Skeletal muscle cell (primary cell): ENCODE results near the gene DAB2IP.

Experiments
- DNase-seq: peaks from one replicate; pipeline ENCODE4 v3.0.0-alpha.2; 2010; ENCODE audit warnings: low read depth
- H3K4me3 ChIP-seq: 2 replicates; pipeline ENCODE4 v1.5.1; 2011; ENCODE audit warnings: low read depth, mild to moderate bottlenecking, control low read depth, low read length, moderate library complexity

Gene DAB2IP

GRCh38 chr9:121656941-121657470 lies 5.6 kb downstream of the DAB2IP start:
- H3K4me3 ChIP-seq, result no peak overlapping the region
- no peak for DNase-seq

- no peak overlapping the region for H3K4me3 ChIP-seq
- no peak for DNase-seq
These were observed 6.7 kb downstream of the DAB2IP start for GRCh38 chr9:121658166-121658565.

- no peak for DNase-seq
- no peak overlapping the region for H3K4me3 ChIP-seq
These were observed 7.2 kb downstream of the DAB2IP start for GRCh38 chr9:121658591-121658990.

GRCh38 chr9:121660367-121660766 lies 8.9 kb downstream of the DAB2IP start:
- no peak for DNase-seq
- no peak overlapping the region for H3K4me3 ChIP-seq

- no peak for DNase-seq
- H3K4me3 ChIP-seq, result no peak overlapping the region
These were observed 9.4 kb downstream of the DAB2IP start for GRCh38 chr9:121660876-121661275.

- H3K4me3 ChIP-seq, result no peak overlapping the region
- no peak for DNase-seq
These were observed 9.9 kb downstream of the DAB2IP start for GRCh38 chr9:121661328-121661727.

- H3K4me3 ChIP-seq, result no peak overlapping the region
- DNase-seq, result no peak
These were observed 10.9 kb downstream of the DAB2IP start for GRCh38 chr9:121662359-121662758.

- DNase-seq, result no peak
- no peak overlapping the region for H3K4me3 ChIP-seq
These were observed 11.6 kb downstream of the DAB2IP start for GRCh38 chr9:121662891-121663580.

GRCh38 chr9:121663591-121663990 lies 12.2 kb downstream of the DAB2IP start:
- no peak for DNase-seq
- H3K4me3 ChIP-seq, result no peak overlapping the region

GRCh38 chr9:121666294-121666693 lies 14.9 kb downstream of the DAB2IP start:
- DNase-seq, result no peak
- no peak overlapping the region for H3K4me3 ChIP-seq

GRCh38 chr9:121667214-121667613 lies 15.8 kb downstream of the DAB2IP start:
- no peak overlapping the region for H3K4me3 ChIP-seq
- no peak for DNase-seq

GRCh38 chr9:121667890-121668289 lies 16.5 kb downstream of the DAB2IP start:
- no peak overlapping the region for H3K4me3 ChIP-seq
- no peak for DNase-seq

- no peak for DNase-seq
- no peak overlapping the region for H3K4me3 ChIP-seq
These were observed 19.0 kb downstream of the DAB2IP start for GRCh38 chr9:121670431-121670830.

- no peak overlapping the region for H3K4me3 ChIP-seq
- DNase-seq, result peak; percentile 60
These were observed 20.2 kb downstream of the DAB2IP start for GRCh38 chr9:121671612-121672155.

- H3K4me3 ChIP-seq, result no peak overlapping the region
- DNase-seq, result no peak
These were observed 20.8 kb downstream of the DAB2IP start for GRCh38 chr9:121672213-121672612.

GRCh38 chr9:121672986-121673385 lies 21.6 kb downstream of the DAB2IP start:
- H3K4me3 ChIP-seq, result no peak overlapping the region
- no peak for DNase-seq

GRCh38 chr9:121673576-121673975 lies 22.1 kb downstream of the DAB2IP start:
- DNase-seq, result no peak
- H3K4me3 ChIP-seq, result no peak overlapping the region

GRCh38 chr9:121674017-121674416 lies 22.6 kb downstream of the DAB2IP start:
- no peak for DNase-seq
- no peak overlapping the region for H3K4me3 ChIP-seq

- DNase-seq, result no peak
These were observed 23.5 kb downstream of the DAB2IP start for GRCh38 chr9:121674952-121675351.

GRCh38 chr9:121675381-121675780 lies 23.9 kb downstream of the DAB2IP start:
- DNase-seq, result no peak

More at GRCh38 chr9:121674952-121675351, 23.5 kb downstream of the DAB2IP start:
- H3K4me3 ChIP-seq, result no peak overlapping the region

More at GRCh38 chr9:121675381-121675780, 23.9 kb downstream of the DAB2IP start:
- H3K4me3 ChIP-seq, result no peak overlapping the region
